Liver (tissue), 9 donors: ENCODE data around the gene FAM168B. TPM values are rescaled to one million over a fixed set of nuclear protein-coding genes. Genes with fewer than 3 reads are reported as not detected.

ENCODE experiments used
- DNase-seq: peaks from one replicate; pipeline ENCODE4 v3.0.0-alpha.2; 2017; ENCODE audit warnings: low spot score
- H3K27ac ChIP-seq, 2 donors: one replicate each; pipeline ENCODE4 v1.7.0; 2013; ENCODE audit warnings: inconsistent platforms in 2 of 2, low read length in 2 of 2, control low read depth in 1 of 2, low read depth in 1 of 2, mild to moderate bottlenecking in 1 of 2
- H3K27me3 ChIP-seq, 4 donors: one replicate each; pipeline versions ENCODE4 v1.6.1 to v1.7.0; 2013; ENCODE audit warnings: low read length in 3 of 4, inconsistent platforms in 1 of 4, mild to moderate bottlenecking in 1 of 4, moderate library complexity in 1 of 4; ENCODE audit not compliant: control insufficient read depth in 4 of 4, insufficient read depth in 4 of 4
- H3K36me3 ChIP-seq, 4 donors: one replicate each; pipeline versions ENCODE4 v1.6.1 to v1.7.0; 2013; ENCODE audit warnings: low read length in 3 of 4, mild to moderate bottlenecking in 3 of 4, low read depth in 1 of 4, moderate library complexity in 1 of 4; ENCODE audit not compliant: control insufficient read depth in 4 of 4, insufficient read depth in 3 of 4
- H3K4me1 ChIP-seq, 4 donors: one replicate each; pipeline versions ENCODE4 v1.6.1 to v1.7.0; 2013; ENCODE audit warnings: low read length in 3 of 4, mild to moderate bottlenecking in 3 of 4, moderate library complexity in 1 of 4; ENCODE audit not compliant: control insufficient read depth in 4 of 4, insufficient read depth in 4 of 4
- H3K4me3 ChIP-seq, 3 donors: one replicate each; pipeline versions ENCODE4 v1.6.1 to v1.7.0; 2013; ENCODE audit warnings: low read length in 3 of 3, control low read depth in 1 of 3, low read depth in 1 of 3, mild to moderate bottlenecking in 1 of 3
- H3K9ac ChIP-seq, 2 donors: one replicate each; pipeline ENCODE4 v1.7.0; 2013; ENCODE audit warnings: low read length in 2 of 2, mild to moderate bottlenecking in 2 of 2, moderate library complexity in 2 of 2, control low read depth in 1 of 2, low read depth in 1 of 2
- H3K9me3 ChIP-seq, 4 donors: one replicate each; pipeline versions ENCODE4 v1.6.1 to v1.7.0; 2013; ENCODE audit warnings: low read length in 3 of 4; ENCODE audit not compliant: control insufficient read depth in 4 of 4
- ATF3 ChIP-seq: IDR thresholded peaks from 2 replicates; pipeline ENCODE4 v1.6.1; 2016; ENCODE audit warnings: antibody characterized with exemption
- CTCF ChIP-seq: fragments of 150-350 bp; IDR thresholded peaks from 2 replicates; pipeline ENCODE4 v1.5.1; 2017; ENCODE audit warnings: improper control_type of control experiment, low read depth, low read length; ENCODE audit not compliant: missing input control
- EGR1 ChIP-seq, 2 donors: IDR thresholded peaks; 2 replicates each; pipeline ENCODE4 v1.6.1; 2016 to 2018; ENCODE audit warnings: antibody characterized with exemption in 2 of 2, low read depth in 2 of 2
- FOXA1 ChIP-seq: IDR thresholded peaks from 2 replicates; pipeline ENCODE4 v1.6.1; 2016; ENCODE audit warnings: antibody characterized with exemption
- FOXA2 ChIP-seq: IDR thresholded peaks from 2 replicates; pipeline ENCODE4 v1.6.1; 2016; ENCODE audit warnings: antibody characterized with exemption
- GABPA ChIP-seq, 2 donors: IDR thresholded peaks in 1 of 2; conservative IDR thresholded peaks in 1 of 2; 2 replicates each; pipeline ENCODE4 v1.6.1; 2016; ENCODE audit warnings: antibody characterized with exemption in 2 of 2, mild to moderate bottlenecking in 1 of 2, moderate library complexity in 1 of 2
- HNF4A ChIP-seq, 2 donors: conservative IDR thresholded peaks; 2 replicates each; pipeline ENCODE4 v1.6.1; 2016; ENCODE audit warnings: antibody characterized with exemption in 2 of 2, mild to moderate bottlenecking in 2 of 2
- HNF4G ChIP-seq: IDR thresholded peaks from 2 replicates; pipeline ENCODE4 v1.6.1; 2016; ENCODE audit warnings: antibody characterized with exemption
- JUND ChIP-seq, 2 donors: IDR thresholded peaks; 2 replicates each; pipeline ENCODE4 v1.6.1; 2016; ENCODE audit warnings: antibody characterized with exemption in 2 of 2
- MAX ChIP-seq: IDR thresholded peaks from 2 replicates; pipeline ENCODE4 v1.6.1; 2016; ENCODE audit warnings: antibody characterized with exemption
- REST ChIP-seq: IDR thresholded peaks from 2 replicates; pipeline ENCODE4 v1.6.1; 2016; ENCODE audit warnings: antibody characterized with exemption, mild to moderate bottlenecking
- RXRA ChIP-seq, 2 donors: IDR thresholded peaks; 2 replicates each; pipeline ENCODE4 v1.6.1; 2017 to 2018; ENCODE audit warnings: antibody characterized with exemption in 2 of 2, mild to moderate bottlenecking in 1 of 2
- SP1 ChIP-seq: IDR thresholded peaks from 2 replicates; pipeline ENCODE4 v1.6.1; 2018; ENCODE audit warnings: antibody characterized with exemption, mild to moderate bottlenecking
- TAF1 ChIP-seq: conservative IDR thresholded peaks from 2 replicates; pipeline ENCODE4 v1.6.1; 2016; ENCODE audit warnings: antibody characterized with exemption, mild to moderate bottlenecking
- YY1 ChIP-seq: IDR thresholded peaks from 2 replicates; pipeline ENCODE4 v1.6.1; 2016; ENCODE audit warnings: antibody characterized with exemption, mild to moderate bottlenecking
- ZBTB33 ChIP-seq: IDR thresholded peaks from 2 replicates; pipeline ENCODE4 v1.6.1; 2016; ENCODE audit warnings: antibody characterized with exemption
- WGBS: extraction: QIAGEN DNeasy Blood & Tissue Kit; methylation state at CpG from one replicate; pipeline ENCODE4 v1.1.7; 2013; 5-methylcytosine and 5-hydroxymethylcytosine counted together
- polyA plus RNA-seq, 2 donors: library from polyadenylated mRNA; stranded (reverse) in 1 of 2; unstranded in 1 of 2; fragments of 200-250 nt in 1 of 2; fragments of >200 nt in 1 of 2; fragmentation: Nextera tagmentation in 1 of 2; extraction: Ambion mirVana in 1 of 2; gene quantifications; one replicate each; pipeline versions ENCODE4 v1.2.1 to v1.2.3, GENCODE V29; 2013 to 2015
- total RNA-seq, 2 donors: library from RNA; depleted of rRNA; stranded (reverse); fragments of >200 nt; gene quantifications; one replicate each; pipeline ENCODE4 v1.2.3, GENCODE V29; 2014
- donor health status: healthy.
- donor health status: healthy.
- donor health status: healthy.
- donor health status: healthy.
- donor health status: healthy.

Gene FAM168B
- total and polyA plus RNA-seq, 4 donors, result 13.9 to 62.3 (median 30.8) TPM

GRCh38 chr2:131063501-131064283, 29.6 kb downstream of the FAM168B start:
- H3K4me3 ChIP-seq, result no peak overlapping the region
- TF ChIP-seq SP1 (no peak), JUND (IDR thresholded peaks at IDR 0.05) (no peak), REST (no peak), RXRA (IDR thresholded peaks at IDR 0.05) (no peak), FOXA1 (no peak), YY1 (no peak), FOXA2 (no peak), HNF4G (no peak), CTCF (no peak), MAX (no peak), TAF1 (no peak), HNF4A (conservative IDR thresholded peaks at IDR 0.05) (no peak), EGR1 (IDR thresholded peaks at IDR 0.05; ENCODE audit: low read depth in 2 of 2) (no peak), GABPA (IDR thresholded peaks at IDR 0.05 in 1 of 2, conservative IDR thresholded peaks at IDR 0.05 in 1 of 2) (no peak), ZBTB33 (no peak), ATF3 (no peak)
- H3K27me3 ChIP-seq, result no peaks in the 10 kb centered on the region
- peaks cover 0 to 7% (median 2%) of the 10 kb centered on the region in 4 donors for H3K4me1 ChIP-seq
- no peaks in the 10 kb centered on the region for H3K9me3 ChIP-seq
- H3K36me3 ChIP-seq, result peaks cover 3 to 14% (median 5%) of the 10 kb centered on the region in 4 donors
- H3K9ac ChIP-seq, result no peak overlapping the region
- WGBS, result 89% methylated on average over 11 of the region's 11 CpGs
- DNase-seq, result no peak
- no peak overlapping the region for H3K27ac ChIP-seq
